ENCODE results near the gene RAB18. TPM values are rescaled to one million over a fixed set of nuclear protein-coding genes. Genes with fewer than 3 reads are reported as not detected.

RAB18 gene
- total RNA-seq, 1 experiment from 2014 or later: 75.9 TPM

DNA sequence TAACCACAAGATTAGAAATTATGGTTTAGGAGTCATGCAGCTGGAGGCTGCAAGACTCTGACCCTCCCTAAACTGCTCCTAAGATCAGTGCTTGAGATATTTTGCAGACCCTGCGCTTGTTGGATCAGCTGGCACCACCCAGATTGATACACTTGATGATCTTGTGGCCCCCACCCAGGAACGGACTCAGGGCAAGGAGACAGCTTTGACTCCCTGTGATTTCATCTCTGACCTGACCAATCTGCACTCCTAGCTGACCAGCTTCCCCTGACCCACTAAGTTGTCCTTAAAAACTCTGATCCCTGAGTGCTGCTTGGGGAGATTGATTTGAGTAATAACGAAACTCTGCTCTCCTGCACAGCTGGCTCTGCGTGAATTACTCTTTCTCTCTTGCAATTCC is 8.0 kb upstream of the RAB18 start:
- intact Hi-C loops (cut with micrococcal nuclease; ENCODE audit: unreplicated experiment): no loop called here
- Mint-ChIP-seq H3K27ac (ENCODE audit: unreplicated experiment) (no peak overlapping the region), H3K9me3 (ENCODE audit: low read depth, unreplicated experiment) (peaks cover 6% of the 10 kb centered on the region), H3K4me3 (ENCODE audit: low read depth, unreplicated experiment) (no peak overlapping the region), H3K27me3 (ENCODE audit: unreplicated experiment) (peaks cover 32% of the 10 kb centered on the region), H3K4me1 (ENCODE audit: low read depth, unreplicated experiment) (no peaks in the 10 kb centered on the region), H3K36me3 (ENCODE audit: insufficient read depth, unreplicated experiment) (no peaks in the 10 kb centered on the region)
- BruUV-seq (replicated peaks): no TSS peak
- CTCF ChIA-PET: no interaction called here
- DNase-seq: no peak
- TF ChIP-seq, protein P1, sequence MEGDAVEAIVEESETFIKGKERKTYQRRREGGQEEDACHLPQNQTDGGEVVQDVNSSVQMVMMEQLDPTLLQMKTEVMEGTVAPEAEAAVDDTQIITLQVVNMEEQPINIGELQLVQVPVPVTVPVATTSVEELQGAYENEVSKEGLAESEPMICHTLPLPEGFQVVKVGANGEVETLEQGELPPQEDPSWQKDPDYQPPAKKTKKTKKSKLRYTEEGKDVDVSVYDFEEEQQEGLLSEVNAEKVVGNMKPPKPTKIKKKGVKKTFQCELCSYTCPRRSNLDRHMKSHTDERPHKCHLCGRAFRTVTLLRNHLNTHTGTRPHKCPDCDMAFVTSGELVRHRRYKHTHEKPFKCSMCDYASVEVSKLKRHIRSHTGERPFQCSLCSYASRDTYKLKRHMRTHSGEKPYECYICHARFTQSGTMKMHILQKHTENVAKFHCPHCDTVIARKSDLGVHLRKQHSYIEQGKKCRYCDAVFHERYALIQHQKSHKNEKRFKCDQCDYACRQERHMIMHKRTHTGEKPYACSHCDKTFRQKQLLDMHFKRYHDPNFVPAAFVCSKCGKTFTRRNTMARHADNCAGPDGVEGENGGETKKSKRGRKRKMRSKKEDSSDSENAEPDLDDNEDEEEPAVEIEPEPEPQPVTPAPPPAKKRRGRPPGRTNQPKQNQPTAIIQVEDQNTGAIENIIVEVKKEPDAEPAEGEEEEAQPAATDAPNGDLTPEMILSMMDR (IDR thresholded peaks at IDR 0.05; ENCODE audit: unreplicated experiment): no peak

DNA sequence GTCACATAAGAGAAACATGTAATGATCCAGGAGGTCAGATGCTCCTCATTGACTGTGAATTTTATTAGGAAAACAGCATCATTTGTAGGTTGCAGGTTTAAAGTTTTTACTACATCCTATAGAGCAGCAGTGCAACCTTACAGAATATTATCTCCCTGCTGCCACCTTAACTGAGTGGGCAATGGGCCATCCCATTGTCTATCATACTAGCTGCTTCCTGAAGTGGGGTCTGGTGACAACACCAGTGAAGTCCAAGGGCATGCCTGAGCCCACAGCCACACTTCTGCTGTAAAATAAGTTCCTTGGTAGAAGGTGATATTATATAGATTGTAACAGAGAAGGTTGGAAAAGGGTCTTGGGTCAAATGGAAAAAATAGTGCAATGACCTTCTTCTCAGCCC is 4.0 kb upstream of the RAB18 start:
- Mint-ChIP-seq H3K9me3 (ENCODE audit: low read depth, unreplicated experiment) (no peaks in the 10 kb centered on the region), H3K4me1 (ENCODE audit: low read depth, unreplicated experiment) (no peaks in the 10 kb centered on the region), H3K27ac (ENCODE audit: unreplicated experiment) (no peak overlapping the region), H3K36me3 (ENCODE audit: insufficient read depth, unreplicated experiment) (peaks cover 15% of the 10 kb centered on the region), H3K27me3 (ENCODE audit: unreplicated experiment) (peaks cover 13% of the 10 kb centered on the region), H3K4me3 (ENCODE audit: low read depth, unreplicated experiment) (no peak overlapping the region)
- intact Hi-C loops (cut with micrococcal nuclease; ENCODE audit: unreplicated experiment): no loop called here
- CTCF ChIA-PET: interaction anchor here (0.5 kb wide), 1 partner anchor 134 kb away, joined by 3 read pairs; no protein-coding TSS in a partner anchor
- no peak for DNase-seq
- no TSS peak for BruUV-seq (replicated peaks)
- TF ChIP-seq, protein P1 (IDR thresholded peaks at IDR 0.05; ENCODE audit: unreplicated experiment): no peak

DNA sequence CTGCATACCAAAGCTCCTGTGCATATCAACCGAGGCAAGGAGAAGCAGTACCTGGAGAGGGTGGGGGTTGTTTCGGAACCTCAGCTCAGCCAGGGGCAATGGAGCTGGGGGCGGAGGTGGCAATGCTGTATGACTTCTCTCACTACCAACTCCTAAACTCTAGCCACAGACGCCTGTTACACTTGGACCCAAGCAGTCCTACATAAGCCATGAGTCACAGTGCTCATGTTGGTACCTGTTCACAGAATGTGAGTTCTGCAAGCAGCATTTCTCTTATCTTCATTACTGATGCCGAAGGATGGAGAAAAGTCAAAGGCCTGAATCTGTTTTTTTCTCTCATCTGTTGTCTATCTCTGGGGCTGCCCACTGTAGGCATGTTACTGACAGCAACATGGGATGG is 3.2 kb upstream of the RAB18 start:
- intact Hi-C loops (cut with micrococcal nuclease; ENCODE audit: unreplicated experiment): no loop called here

DNA sequence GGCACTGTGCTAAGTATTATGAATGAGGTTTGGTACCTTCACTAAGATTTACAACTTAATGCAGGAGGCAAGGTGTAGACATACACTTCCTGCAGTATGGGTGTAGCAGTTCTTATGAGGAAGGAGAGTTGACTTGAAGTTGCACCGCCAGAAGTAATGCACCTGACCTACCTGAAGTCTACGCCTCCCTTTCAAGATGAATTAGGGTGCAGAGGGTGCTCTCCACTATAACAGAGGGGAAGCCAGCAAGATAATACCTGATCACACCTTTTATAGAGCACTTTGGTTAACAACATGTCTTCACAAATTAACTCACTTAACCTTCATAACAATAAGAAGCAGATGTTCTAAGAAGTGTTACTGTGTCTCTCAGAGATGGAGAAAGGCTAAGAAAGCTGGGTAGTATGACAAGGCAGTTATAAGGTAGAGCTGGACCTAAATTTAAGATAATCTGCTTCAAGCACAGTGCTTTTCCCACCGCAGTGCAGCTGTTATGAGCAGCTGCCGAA is 552 bp upstream of the RAB18 start:
- TF ChIP-seq, protein P1 (IDR thresholded peaks at IDR 0.05; ENCODE audit: unreplicated experiment): no peak
- H3K4me3 Mint-ChIP-seq (ENCODE audit: low read depth, unreplicated experiment): peak overlapping the region; percentile 92
- no peak for DNase-seq
- intact Hi-C loops (cut with micrococcal nuclease; ENCODE audit: unreplicated experiment): no loop called here
- H3K27me3 Mint-ChIP-seq (ENCODE audit: unreplicated experiment): peaks cover 3% of the 10 kb centered on the region
- H3K27ac Mint-ChIP-seq (ENCODE audit: unreplicated experiment): peak overlapping the region; percentile 90
- no TSS peak for BruUV-seq (replicated peaks)
- H3K4me1 Mint-ChIP-seq (ENCODE audit: low read depth, unreplicated experiment): peaks cover 15% of the 10 kb centered on the region
- no peaks in the 10 kb centered on the region for H3K9me3 Mint-ChIP-seq (ENCODE audit: low read depth, unreplicated experiment)
- CTCF ChIA-PET: interaction anchor here (0.6 to 1.5 kb wide), 6 partner anchors 13 to 279 kb away, joined by 3 to 12 read pairs (median 4); no protein-coding TSS in a partner anchor
- H3K36me3 Mint-ChIP-seq (ENCODE audit: insufficient read depth, unreplicated experiment): peaks cover 20% of the 10 kb centered on the region

More for the DNA sequence above, 3.2 kb upstream of the RAB18 start:
- Mint-ChIP-seq H3K4me1 (ENCODE audit: low read depth, unreplicated experiment) (peaks cover 2% of the 10 kb centered on the region), H3K36me3 (ENCODE audit: insufficient read depth, unreplicated experiment) (peaks cover 20% of the 10 kb centered on the region), H3K27me3 (ENCODE audit: unreplicated experiment) (peaks cover 13% of the 10 kb centered on the region), H3K9me3 (ENCODE audit: low read depth, unreplicated experiment) (no peaks in the 10 kb centered on the region), H3K4me3 (ENCODE audit: low read depth, unreplicated experiment) (no peak overlapping the region), H3K27ac (ENCODE audit: unreplicated experiment) (no peak overlapping the region)
- CTCF ChIA-PET: no interaction called here
- TF ChIP-seq, protein P1 (IDR thresholded peaks at IDR 0.05; ENCODE audit: unreplicated experiment): no peak
- no peak for DNase-seq
- no TSS peak for BruUV-seq (replicated peaks)

Data from Calu3 (cell line).